NT2/D1 (cell line): Measurements from ENCODE around the gene CNIH1.

ENCODE experiments used
- YY1 ChIP-seq: IDR thresholded peaks from 2 replicates; pipeline ENCODE4 v1.6.1; 2011; ENCODE audit not compliant: insufficient read length, insufficient read depth
- ZNF274 ChIP-seq: IDR thresholded peaks from 2 replicates; pipeline ENCODE4 v1.6.1; 2011; ENCODE audit warnings: mild to moderate bottlenecking, low read depth, low read length

DNA sequence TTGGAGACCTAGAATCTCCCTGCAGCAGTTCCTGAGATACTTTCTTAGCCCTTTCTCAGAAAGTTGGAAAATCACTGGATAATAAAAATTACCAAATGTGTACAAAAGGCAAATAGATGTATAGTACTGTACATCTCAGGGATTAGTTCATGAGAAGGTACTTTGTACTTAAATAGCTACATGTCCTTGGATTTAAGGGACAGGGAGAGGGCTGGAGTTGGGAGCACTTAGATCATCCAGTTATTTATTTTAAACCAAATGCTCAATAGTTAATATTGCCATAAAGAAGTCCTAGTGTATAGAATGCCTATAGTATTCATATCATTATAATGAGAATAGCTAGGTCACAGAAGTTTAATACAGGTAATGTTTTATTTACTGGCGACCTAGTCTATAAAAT lies 31.0 kb downstream of the CNIH1 start:
- TF ChIP-seq ZNF274 (no peak), YY1 (no peak)
